Astrocyte of the spinal cord (primary cell): ENCODE results near the gene GHRH.
A peak's percentile ranks its signal among the peaks of the same experiment; 100 is the strongest.

Experiments
- DNase-seq: peaks from one replicate; pipeline ENCODE4 v3.0.0; 2011; ENCODE audit warnings: low read depth, low spot score
- H3K4me3 ChIP-seq: 2 replicates; pipeline ENCODE4 v1.5.1; 2011; ENCODE audit warnings: low read depth, mild to moderate bottlenecking, low read length, moderate library complexity
- in situ Hi-C: cut with HindIII; loops from 2 replicates; pipeline ENCODE4 v1.10.0; 2017; ENCODE audit warnings: low sequenced_read_pairs
- TF ChIP-seq, protein P1 (sequence below): IDR thresholded peaks from 2 replicates; pipeline ENCODE4 v1.5.1; 2012; ENCODE audit warnings: low read depth, mild to moderate bottlenecking, low read length, inconsistent platforms

The GHRH gene

DNA sequence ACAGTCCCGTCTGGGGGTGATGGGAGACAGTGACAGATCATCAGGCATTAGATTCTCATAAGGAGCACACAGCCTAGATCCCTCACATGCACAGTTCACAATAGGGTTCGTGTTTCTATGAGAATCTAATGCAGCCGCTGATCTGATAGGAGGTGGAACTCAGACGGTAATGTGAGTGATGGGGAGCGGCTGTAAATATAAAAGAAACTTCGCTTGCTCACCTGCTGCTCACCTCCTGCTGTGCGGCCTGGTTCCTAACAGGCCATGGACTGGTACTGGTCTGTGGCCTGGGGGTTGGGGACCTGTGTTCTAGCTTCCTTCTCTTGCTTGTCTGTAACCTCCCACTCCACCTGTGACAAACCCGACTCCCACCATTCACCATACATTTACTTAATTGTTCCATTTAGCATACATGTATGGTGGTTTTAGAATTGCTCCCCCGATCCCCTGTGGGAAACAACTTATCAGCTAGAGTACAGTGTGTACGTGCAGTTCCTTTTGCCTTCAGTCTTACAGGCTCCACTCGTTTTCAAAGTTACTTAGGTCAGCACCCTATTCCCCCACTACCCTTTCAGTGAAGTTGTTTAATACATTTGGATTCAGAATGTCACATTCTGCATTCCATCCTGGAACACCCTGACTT, 31.8 kb upstream of the GHRH start:
- H3K4me3 ChIP-seq: no peak overlapping the region
- in situ Hi-C loops: no loop called here

DNA sequence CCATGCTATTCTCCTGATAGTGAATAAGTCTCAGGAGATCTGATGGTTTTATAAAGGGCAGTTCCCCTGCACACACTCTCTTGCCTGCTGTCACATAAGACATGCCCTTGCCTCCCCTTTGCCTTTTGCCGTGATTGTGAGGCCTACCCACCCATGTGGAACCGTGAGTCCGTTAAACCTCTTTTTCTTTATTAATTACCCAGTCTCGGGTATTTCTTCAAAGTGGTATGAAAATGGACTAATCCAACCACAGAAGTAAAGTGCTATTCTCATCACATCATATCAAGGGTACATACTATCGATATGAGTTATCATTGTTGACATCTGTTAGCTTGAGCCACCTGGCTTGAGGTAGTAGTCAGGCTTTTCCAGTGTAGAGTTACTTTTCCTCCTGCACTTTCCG, 30.1 kb upstream of the GHRH start:
- no peak overlapping the region for H3K4me3 ChIP-seq
- no peak for DNase-seq
- in situ Hi-C loops: no loop called here
- TF ChIP-seq, protein P1, sequence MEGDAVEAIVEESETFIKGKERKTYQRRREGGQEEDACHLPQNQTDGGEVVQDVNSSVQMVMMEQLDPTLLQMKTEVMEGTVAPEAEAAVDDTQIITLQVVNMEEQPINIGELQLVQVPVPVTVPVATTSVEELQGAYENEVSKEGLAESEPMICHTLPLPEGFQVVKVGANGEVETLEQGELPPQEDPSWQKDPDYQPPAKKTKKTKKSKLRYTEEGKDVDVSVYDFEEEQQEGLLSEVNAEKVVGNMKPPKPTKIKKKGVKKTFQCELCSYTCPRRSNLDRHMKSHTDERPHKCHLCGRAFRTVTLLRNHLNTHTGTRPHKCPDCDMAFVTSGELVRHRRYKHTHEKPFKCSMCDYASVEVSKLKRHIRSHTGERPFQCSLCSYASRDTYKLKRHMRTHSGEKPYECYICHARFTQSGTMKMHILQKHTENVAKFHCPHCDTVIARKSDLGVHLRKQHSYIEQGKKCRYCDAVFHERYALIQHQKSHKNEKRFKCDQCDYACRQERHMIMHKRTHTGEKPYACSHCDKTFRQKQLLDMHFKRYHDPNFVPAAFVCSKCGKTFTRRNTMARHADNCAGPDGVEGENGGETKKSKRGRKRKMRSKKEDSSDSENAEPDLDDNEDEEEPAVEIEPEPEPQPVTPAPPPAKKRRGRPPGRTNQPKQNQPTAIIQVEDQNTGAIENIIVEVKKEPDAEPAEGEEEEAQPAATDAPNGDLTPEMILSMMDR: no peak

More for the DNA sequence above, 31.8 kb upstream of the GHRH start:
- DNase-seq: no peak
- TF ChIP-seq, protein P1: no peak

DNA sequence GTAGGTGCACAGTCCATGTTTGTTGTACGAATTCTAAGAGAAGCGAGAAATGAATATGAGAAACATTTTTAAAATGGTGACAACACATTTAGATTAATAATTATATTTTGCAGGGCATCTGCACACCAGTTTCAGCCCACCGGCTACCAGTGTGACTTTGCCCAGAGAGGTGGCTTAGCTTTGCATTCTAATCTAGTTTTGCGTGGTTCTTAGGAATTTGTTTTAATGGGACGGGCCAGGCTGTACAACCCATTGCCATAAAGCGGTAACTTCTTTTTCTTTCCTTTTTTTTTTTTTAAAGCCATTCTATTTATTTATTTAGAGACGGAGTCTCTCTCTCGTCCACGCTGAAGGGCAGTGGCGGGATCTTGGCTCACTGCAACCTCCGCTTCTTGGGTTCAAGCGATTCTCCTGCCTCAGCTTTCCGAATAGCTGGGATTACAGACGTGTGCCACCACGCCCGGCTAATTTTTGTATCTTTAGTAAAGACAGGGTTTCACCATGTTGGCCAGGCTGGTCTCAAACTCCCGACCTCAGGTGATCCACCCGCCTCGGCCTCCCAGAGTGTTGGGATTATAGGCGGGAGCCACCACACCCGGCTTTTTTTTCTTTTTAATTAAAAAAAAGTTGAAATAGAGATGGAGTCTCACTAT, 28.7 kb upstream of the GHRH start:
- no peak for DNase-seq
- in situ Hi-C loops: no loop called here
- H3K4me3 ChIP-seq: peak overlapping the region; percentile 88
- TF ChIP-seq, protein P1: no peak

DNA sequence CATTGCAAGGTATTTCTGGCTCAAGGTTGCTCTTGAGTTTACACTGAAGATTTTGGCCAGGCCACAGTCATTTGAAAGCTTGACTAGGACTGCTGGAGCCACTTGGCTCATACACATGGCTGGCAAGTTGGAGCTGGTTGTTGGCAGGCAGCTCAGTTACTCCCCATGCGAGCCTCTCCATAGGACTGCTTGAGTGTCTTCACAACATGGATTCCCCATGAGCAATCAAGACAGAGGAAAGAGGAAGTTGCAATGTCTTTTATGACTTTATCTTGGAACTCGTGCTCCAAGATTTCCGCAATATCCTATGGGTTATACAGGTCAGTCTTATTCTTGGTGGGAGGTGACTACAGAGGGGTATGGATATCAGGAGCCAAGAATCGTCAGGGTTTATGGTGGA, 26.5 kb upstream of the GHRH start:
- DNase-seq: no peak
- no peak overlapping the region for H3K4me3 ChIP-seq
- in situ Hi-C loops: no loop called here
- TF ChIP-seq, protein P1: no peak

DNA sequence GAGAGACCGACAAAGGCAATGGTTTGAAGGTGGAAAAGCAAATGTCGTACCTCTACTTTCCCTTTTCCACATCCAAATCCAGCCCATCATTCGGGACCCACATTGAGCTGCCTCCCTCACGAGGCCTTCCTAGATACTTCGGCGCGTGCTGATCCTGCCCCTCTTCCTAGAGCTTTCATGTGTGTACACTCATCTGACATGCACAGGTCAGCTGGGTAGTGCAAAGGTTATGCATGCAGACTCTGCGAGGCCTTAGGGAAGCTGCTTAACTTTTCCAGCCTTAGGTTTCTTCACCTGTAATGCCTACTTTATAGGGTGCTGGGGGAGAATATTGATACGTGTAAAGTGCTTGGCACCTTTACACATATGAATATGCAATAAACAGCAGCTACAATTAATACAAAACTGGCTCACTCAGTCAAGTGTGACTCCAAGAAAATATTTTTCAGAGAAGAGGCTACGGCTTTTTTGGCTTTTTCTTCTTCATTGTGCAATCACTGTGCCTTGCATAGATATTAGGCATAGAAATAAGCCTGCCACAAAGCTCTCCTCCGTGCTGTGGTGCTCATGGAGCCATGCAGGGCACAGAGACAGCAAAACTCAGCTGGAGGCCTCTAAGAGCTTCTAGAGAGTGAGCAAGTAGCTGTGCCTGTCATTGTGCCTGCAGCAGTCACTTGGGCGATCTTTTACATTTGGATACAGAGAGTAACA, 24.2 kb upstream of the GHRH start:
- no peak overlapping the region for H3K4me3 ChIP-seq
- TF ChIP-seq, protein P1: no peak
- in situ Hi-C loops: no loop called here
- no peak for DNase-seq

DNA sequence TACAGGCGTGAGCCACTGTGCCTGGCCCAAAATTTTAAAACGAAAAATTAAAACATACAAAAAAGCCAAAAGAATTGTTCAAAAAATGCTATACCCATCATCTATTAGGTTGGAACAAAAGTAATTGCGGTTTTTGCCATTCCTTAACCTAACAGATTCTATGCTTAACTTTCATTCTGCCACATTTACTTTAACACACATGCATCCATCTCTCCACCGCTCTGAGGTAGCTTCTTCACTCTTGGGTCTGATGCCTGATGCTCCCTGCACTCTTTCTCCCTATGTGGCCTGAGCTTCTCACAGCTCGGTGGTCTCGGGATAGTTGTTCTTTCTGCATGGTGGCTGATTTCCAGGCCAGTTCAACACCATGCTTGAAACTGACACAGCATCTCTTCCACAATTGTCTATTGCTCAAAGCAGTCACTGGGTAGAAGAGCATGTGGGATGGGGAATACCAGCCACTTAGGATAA, 23.1 kb upstream of the GHRH start:
- DNase-seq: no peak
- in situ Hi-C loops: no loop called here
- H3K4me3 ChIP-seq: no peak overlapping the region
- TF ChIP-seq, protein P1: no peak
